ENCODE data around the gene ING5.
A peak's percentile ranks its signal among the peaks of the same experiment; 100 is the strongest.

The ING5 gene

GRCh38 chr2:241706537-241706936 lies 4.7 kb downstream of the ING5 start:
- no peak for DNase-seq (ENCODE audit: low read depth in 2 of 2)

- no peak for DNase-seq (ENCODE audit: low read depth in 2 of 2)
These were observed 7.0 kb downstream of the ING5 start for GRCh38 chr2:241708879-241709278.

- no peak for DNase-seq (ENCODE audit: low read depth in 2 of 2)
These were observed 17.3 kb downstream of the ING5 start for GRCh38 chr2:241719093-241719492.

- DNase-seq (ENCODE audit: low read depth in 2 of 2), result no peak
These were observed 18.3 kb downstream of the ING5 start for GRCh38 chr2:241720099-241720498.

GRCh38 chr2:241720560-241720959 lies 18.7 kb downstream of the ING5 start:
- no peak for DNase-seq (ENCODE audit: low read depth in 2 of 2)

GRCh38 chr2:241721852-241722251 lies 20.0 kb downstream of the ING5 start:
- no peak for DNase-seq (ENCODE audit: low read depth in 2 of 2)

- no peak for DNase-seq (ENCODE audit: low read depth in 2 of 2)
These were observed 21.1 kb downstream of the ING5 start for GRCh38 chr2:241722896-241723454.

- no peak for DNase-seq (ENCODE audit: low read depth in 2 of 2)
These were observed 22.6 kb downstream of the ING5 start for GRCh38 chr2:241724259-241724974.

- no peak for DNase-seq (ENCODE audit: low read depth in 2 of 2)
These were observed 23.4 kb downstream of the ING5 start for GRCh38 chr2:241724975-241725870.

GRCh38 chr2:241726459-241726858 lies 24.6 kb downstream of the ING5 start:
- DNase-seq (ENCODE audit: low read depth in 2 of 2), result no peak

- DNase-seq (ENCODE audit: low read depth in 2 of 2), result no peak
These were observed 26.2 kb downstream of the ING5 start for GRCh38 chr2:241728000-241728399.

GRCh38 chr2:241728627-241729026 lies 26.8 kb downstream of the ING5 start:
- no peak for DNase-seq (ENCODE audit: low read depth in 2 of 2)

- no peak for DNase-seq (ENCODE audit: low read depth in 2 of 2)
These were observed 28.0 kb downstream of the ING5 start for GRCh38 chr2:241729868-241730267.

- no peak for DNase-seq (ENCODE audit: low read depth in 2 of 2)
These were observed 28.9 kb downstream of the ING5 start for GRCh38 chr2:241730671-241731293.

- DNase-seq (ENCODE audit: low read depth in 2 of 2), result peak in 1 of 2 donors; percentile 33
These were observed 30.8 kb downstream of the ING5 start for GRCh38 chr2:241732513-241733186.

GRCh38 chr2:241733391-241734207 lies 31.8 kb downstream of the ING5 start:
- no peak for DNase-seq (ENCODE audit: low read depth in 2 of 2)

- no peak for DNase-seq (ENCODE audit: low read depth in 2 of 2)
These were observed 32.3 kb downstream of the ING5 start for GRCh38 chr2:241734208-241734466.

GRCh38 chr2:241734467-241735208 lies 32.8 kb downstream of the ING5 start, which contains the start of gene D2HGDH:
Gene D2HGDH (plus strand): TSS chr2:241734630. CDS start chr2:241735225, 595 bp downstream.
- peak; percentile 89 to 93 for DNase-seq (ENCODE audit: low read depth in 2 of 2)

- no peak for DNase-seq (ENCODE audit: low read depth in 2 of 2)
These were observed 34.3 kb downstream of the ING5 start for GRCh38 chr2:241736111-241736510.

- no peak for DNase-seq (ENCODE audit: low read depth in 2 of 2)
These were observed 36.3 kb downstream of the ING5 start for GRCh38 chr2:241738040-241738686.
